MG63 (cell line): Measurements from ENCODE around the gene LRBA. TPM values are rescaled to one million over a fixed set of nuclear protein-coding genes. Genes with fewer than 3 reads are reported as not detected.
"Not testable (repeated sequence)": the region's sequence is repeated elsewhere in the genome, so short reads cannot be mapped to it uniquely, and the experiment has no call there.

Experiments used
- DNase-seq: peaks from one replicate; pipeline ENCODE4 v3.0.0-alpha.2; 2020
- H3K27me3 ChIP-seq: fragments of 250-450 bp; sonication (Bioruptor Pico); 2 replicates; pipeline ENCODE4 v1.5.1; 2020; ENCODE audit warnings: mild to moderate bottlenecking, moderate library complexity
- H3K36me3 ChIP-seq: fragments of 250-450 bp; sonication (Bioruptor Pico); 2 replicates; pipeline ENCODE4 v1.5.1; 2020; ENCODE audit warnings: mild to moderate bottlenecking, moderate library complexity
- H3K4me3 ChIP-seq: fragments of 250-450 bp; sonication (Bioruptor Pico); 2 replicates; pipeline ENCODE4 v1.5.1; 2020; ENCODE audit warnings: mild to moderate bottlenecking, moderate library complexity
- H3K9me3 ChIP-seq: fragments of 250-450 bp; sonication (Bioruptor Pico); 2 replicates; pipeline ENCODE4 v1.5.1; 2020; ENCODE audit warnings: mild to moderate bottlenecking, moderate library complexity
- total RNA-seq: library from RNA; depleted of rRNA; stranded (reverse); fragments of >200 nt; shearing (Covaris generic); gene quantifications from 2 replicates; pipeline ENCODE4 v1.2.3, GENCODE V29; 2014; ENCODE audit warnings: low replicate concordance

LRBA gene
- total RNA-seq, 1 experiment from 2014 or later = 4.7 TPM

DNA sequence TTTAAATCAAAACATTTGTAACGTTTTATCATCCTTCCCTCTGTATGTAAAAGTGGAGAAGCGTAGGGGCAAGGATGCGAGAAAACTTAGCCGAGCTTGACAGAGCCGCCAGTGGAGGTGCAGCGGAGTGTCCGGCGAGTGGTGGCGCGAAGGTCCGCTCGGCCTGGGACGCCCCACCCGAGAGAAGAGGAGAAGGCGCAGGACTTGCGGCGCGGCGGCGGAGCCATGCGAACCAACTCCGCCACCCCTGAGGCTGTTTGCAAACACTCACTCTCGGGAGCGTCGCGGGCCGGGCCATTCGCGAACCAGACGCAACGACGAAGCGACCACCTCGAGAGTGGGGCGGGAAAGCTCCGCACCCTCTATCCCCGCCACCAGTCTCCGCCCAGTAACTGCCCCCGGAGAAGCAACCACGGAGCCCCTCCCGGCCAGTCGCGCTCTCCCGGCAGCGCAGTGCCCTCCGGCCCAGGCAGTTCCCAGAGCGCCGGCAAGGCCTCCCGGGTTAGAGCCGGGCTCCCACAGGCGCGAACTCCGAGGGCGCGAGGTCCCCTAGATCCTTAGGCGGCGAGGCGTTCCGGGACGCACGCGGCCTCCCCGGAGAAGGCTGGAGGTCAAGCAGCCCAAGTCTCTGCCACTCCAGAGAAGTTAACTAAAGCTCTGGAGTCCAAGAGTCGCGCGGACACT, 435.4 kb downstream of the LRBA start:
- no peaks in the 10 kb centered on the region for H3K36me3 ChIP-seq
- H3K4me3 ChIP-seq = no peak overlapping the region
- no peaks in the 10 kb centered on the region for H3K9me3 ChIP-seq
- peaks cover 9% of the 10 kb centered on the region; the same call in 1 of the 2 replicates for H3K27me3 ChIP-seq
- DNase-seq = peak; percentile 3

DNA sequence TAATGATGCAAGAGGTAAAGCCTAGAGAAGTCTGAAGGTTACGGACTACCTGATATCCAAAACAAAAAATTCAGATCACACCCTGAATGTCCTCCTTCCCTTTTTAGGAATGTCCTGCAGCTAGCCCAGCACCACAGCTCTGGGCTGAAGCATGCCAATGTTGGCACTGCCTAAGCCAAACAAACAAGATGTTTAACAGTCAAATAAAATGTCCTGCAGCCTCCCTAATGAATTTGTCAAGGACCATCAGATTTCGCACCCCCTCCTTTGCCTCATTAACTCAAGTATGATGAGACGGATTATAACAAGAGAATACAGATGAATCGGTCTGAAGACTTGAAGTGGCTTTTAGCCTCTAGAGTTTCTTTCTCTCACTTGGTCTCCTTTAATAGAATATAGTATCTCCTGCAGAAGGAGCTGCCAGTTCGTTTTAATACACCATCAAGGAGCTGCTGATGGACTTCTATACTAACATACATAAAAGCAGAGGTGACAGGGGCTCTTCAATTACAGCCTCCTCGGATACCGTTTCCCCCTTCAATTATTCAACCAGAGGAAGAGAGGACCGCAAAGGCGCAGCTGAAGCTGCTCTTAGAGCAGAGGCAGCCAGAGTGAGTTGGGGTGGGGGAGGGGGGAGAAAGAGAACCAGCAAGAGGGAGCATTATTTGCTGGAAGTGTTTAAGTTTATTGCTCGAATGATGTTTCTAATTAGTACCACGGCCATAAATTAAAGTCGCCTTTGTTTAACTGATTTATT, 436.2 kb downstream of the LRBA start:
- peaks cover 9% of the 10 kb centered on the region; the same call in 1 of the 2 replicates for H3K27me3 ChIP-seq
- no peak overlapping the region for H3K4me3 ChIP-seq
- DNase-seq = no peak
- H3K9me3 ChIP-seq = no peaks in the 10 kb centered on the region
- no peaks in the 10 kb centered on the region for H3K36me3 ChIP-seq

DNA sequence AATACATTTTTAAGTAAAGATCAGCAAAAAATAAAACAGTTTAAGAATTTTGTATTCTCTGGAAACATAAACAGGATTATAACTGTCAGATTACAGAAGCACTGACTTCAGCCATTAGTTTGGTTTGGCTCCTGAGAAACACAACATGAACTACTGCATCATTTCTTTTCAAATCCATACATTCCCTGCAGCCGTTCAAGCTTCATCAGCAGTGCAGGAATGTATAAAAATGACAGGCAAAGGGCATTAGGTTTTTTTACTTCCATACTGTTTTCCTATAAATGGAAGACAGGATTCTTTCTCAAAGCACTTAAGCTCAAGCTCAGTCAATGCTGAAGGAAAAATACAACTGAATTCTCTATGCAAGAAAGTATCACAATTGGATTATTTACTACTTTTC, 437.3 kb downstream of the LRBA start:
- no peaks in the 10 kb centered on the region for H3K36me3 ChIP-seq
- peaks cover 7% of the 10 kb centered on the region; the same call in 1 of the 2 replicates for H3K27me3 ChIP-seq
- no peaks in the 10 kb centered on the region for H3K9me3 ChIP-seq
- no peak for DNase-seq
- H3K4me3 ChIP-seq = no peak overlapping the region

DNA sequence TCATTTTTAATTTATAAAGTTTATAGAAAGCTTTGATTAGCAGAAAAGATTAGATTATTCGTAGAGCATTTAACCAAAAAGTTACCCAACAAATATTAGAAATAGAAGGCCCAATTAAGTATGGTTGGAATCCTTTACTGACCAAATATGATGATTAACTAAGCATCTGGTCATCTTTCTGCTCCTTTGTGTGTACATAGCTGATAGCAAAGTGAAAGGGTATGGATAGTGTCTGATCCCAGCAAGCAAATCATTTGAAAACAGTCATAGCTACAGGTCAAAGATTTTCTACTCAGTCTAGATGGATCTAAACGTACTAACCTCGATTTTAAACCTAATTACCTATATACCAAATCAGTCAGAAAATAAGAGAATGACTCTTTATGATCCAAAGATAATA, 440.4 kb downstream of the LRBA start:
- Histone ChIP-seq H3K36me3 (no peaks in the 10 kb centered on the region), H3K27me3 (no peaks in the 10 kb centered on the region), H3K4me3 (no peak overlapping the region), H3K9me3 (no peaks in the 10 kb centered on the region)
- no peak for DNase-seq

DNA sequence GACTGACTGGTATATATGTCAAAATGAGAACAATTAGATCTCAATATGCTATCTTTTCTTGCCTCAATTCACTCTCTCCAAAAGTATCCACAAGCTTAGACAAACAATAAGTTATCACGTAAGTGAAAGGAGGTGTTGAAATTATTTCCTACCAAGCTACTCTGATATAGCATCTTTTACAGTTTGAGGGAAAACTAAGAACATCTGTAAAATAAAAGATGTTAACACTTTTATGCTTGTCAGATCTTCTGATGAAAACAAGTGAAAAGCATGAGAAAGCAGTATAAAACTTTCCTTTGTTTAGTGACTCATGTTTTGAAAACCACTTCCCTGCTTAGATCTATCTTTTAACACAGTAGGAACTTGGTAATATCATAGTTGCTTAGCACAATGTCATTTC, 441.6 kb downstream of the LRBA start:
- Histone ChIP-seq H3K4me3 (no peak overlapping the region), H3K9me3 (no peaks in the 10 kb centered on the region), H3K27me3 (no peaks in the 10 kb centered on the region), H3K36me3 (no peaks in the 10 kb centered on the region)
- DNase-seq = no peak

DNA sequence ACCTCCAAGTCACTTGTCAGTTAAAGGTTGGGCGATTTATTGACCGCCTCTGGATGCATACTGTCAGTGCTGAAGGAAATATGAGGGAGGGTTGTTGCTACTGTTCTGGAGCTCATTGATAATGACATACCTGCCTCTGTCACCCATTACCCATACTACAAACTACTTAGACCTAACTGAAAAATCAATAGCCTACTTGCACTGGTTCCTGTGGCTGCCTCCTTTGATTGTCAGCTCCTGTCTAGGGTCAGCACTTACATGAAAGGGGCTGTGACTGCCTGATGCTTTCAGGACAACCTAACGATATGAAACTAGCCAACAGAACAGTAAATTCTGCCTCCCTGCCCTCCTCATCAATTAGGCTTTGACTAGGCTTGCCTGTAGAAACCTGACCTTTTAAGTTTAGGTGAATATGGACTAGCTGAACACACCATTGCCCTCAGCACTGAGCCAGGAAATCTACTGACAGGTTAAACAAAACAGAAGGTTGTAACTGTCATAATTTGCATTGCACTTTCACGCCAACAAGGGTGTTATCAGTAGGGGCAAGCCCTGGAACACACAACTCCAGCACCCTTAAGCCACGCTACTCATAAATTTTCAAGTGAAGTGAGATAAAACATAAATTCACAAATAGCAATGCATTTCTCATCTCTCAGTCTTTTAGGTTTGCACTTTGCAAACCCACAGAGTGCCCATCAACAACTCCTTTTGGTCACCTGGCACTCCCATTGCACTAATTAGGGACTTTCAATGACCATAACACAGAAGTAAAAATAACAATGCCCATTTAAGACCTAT, 442.2 kb downstream of the LRBA start:
- Histone ChIP-seq H3K9me3 (no peaks in the 10 kb centered on the region), H3K36me3 (no peaks in the 10 kb centered on the region), H3K27me3 (no peaks in the 10 kb centered on the region), H3K4me3 (no peak overlapping the region)
- DNase-seq = no peak

DNA sequence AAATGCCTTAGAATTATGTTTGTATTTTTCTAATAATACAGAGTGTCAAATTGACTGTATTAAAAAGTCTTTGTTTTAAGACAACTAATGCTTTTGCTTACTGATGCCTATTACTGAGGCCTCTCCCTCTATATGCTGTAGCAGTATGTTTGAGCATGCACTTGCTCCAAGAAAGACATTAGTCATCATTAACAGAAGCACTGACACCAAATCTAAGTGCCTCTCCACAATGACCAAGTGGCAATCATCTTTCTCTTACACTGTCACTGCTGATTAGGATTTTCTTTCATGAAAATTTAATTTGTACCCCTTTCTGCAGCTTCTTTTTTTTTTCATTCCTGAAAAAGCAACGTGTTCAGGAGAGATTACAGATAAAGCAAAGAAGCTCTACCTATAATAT, 444.2 kb downstream of the LRBA start:
- no peaks in the 10 kb centered on the region for H3K36me3 ChIP-seq
- H3K9me3 ChIP-seq = no peaks in the 10 kb centered on the region
- no peaks in the 10 kb centered on the region for H3K27me3 ChIP-seq
- no peak for DNase-seq
- no peak overlapping the region for H3K4me3 ChIP-seq

DNA sequence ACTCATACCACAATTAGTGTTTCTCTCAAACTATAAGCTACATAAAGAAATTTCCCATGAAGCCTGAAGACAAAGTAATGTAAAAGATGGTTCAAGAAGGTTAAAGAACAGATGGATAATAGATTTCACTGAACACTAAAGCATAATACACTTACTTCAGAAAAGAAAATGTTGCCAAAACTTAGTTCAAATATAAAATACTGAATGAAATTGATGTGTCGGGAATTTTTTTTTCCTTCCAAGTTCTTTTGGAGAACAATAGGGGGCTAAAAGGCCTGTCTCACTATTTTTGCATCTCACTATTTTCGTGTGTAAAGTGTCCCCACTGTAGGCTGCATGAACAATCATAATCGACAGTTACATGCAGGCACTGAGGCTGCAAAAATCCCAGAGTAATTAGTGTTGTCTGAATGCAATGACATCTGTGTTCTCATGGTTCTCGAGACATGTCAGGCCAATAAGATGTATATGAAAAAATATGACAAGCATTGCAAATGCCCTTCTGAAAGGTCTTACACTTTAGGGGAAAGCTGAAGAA, 445.0 kb downstream of the LRBA start:
- no peak overlapping the region for H3K4me3 ChIP-seq
- no peaks in the 10 kb centered on the region for H3K9me3 ChIP-seq
- DNase-seq = no peak
- H3K36me3 ChIP-seq = no peaks in the 10 kb centered on the region
- no peaks in the 10 kb centered on the region for H3K27me3 ChIP-seq

DNA sequence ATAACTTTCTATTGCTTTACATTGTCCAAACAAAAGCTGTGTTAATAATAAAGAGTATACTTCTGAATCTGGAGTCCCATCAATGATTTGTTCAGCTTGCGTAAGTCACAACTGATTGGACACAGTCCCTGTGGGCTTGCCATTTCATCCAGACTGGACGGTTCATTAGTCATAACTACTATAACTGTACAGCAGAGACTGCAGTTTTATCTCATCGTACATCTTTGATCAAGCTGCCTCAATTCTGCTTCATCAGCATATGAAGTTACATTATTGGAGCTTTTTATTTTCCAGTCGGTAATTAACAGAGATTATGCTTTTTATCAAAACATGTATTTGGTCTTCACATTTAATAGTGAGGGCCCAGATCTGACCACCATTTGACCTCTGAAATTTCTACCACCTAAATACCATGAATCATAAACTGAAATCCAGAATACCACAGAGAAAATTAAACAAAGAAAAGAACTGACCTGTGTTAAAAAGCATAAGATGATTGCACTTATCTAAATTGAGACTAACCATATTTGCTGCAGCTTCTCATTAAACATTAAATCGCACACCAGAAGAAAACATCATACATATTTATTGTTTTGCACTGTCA, 445.6 kb downstream of the LRBA start:
- Histone ChIP-seq H3K4me3 (no peak overlapping the region), H3K27me3 (no peaks in the 10 kb centered on the region), H3K36me3 (no peaks in the 10 kb centered on the region), H3K9me3 (no peaks in the 10 kb centered on the region)
- no peak for DNase-seq

DNA sequence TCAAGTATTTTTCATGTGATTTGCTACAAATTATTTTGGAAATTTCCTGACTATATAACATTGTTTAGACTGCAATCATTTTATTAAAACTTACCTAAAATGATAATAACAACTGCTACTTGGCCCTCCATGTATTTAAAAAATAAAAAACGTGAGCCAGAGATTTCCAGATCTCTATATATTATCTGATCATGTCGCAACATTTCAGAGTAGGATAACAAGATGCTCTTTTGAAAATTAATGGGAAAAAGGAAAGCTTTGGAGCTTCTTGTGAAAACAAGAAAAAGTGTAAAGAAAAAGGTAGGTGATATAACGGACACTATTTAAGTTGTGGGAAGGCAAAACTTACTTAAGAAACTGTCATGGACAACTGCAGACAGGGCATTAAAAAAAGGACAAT, 448.0 kb downstream of the LRBA start:
- DNase-seq = no peak
- Histone ChIP-seq H3K4me3 (no peak overlapping the region), H3K36me3 (no peaks in the 10 kb centered on the region), H3K9me3 (no peaks in the 10 kb centered on the region), H3K27me3 (no peaks in the 10 kb centered on the region)

DNA sequence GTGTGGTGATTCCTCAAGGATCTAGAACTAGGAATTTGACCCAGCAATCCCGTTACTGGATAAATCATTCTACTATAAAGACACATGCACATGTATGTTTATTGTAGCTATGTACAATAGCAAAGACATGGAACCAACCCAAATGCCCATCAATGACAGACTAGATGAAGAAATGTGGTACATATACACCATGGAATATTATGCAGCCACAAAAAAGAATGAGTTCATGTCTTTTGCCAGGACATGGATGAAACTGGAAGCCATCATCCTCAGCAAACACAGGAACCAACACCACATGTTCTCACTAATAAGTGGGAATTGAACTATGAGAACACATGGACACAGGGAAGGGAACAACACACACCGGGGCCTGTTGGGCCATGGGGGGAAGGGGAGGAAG, 450.1 kb downstream of the LRBA start:
- not testable (repeated sequence) for DNase-seq, H3K4me3 ChIP-seq, H3K27me3 ChIP-seq, H3K9me3 ChIP-seq, H3K36me3 ChIP-seq

DNA sequence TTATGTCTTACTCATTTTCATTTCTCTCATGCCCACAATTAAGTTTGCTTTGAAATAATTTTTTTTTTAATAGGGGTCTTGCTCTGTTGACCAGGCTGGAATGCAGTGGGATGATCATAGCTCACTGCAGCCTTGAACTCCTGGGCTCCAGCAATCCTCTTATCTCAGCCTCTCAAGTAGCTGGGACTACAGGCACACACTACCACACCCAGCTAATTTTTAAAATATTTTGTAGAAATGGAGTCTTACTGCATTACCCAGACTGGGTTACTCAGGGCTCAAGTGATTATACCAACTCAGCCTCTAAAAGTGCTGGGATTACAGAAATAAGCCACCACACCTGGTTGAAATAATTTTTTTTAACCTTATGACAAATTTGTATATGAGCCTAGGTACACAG, 452.3 kb downstream of the LRBA start:
- no peaks in the 10 kb centered on the region for H3K9me3 ChIP-seq
- no peaks in the 10 kb centered on the region for H3K36me3 ChIP-seq
- no peaks in the 10 kb centered on the region for H3K27me3 ChIP-seq
- no peak for DNase-seq
- H3K4me3 ChIP-seq = no peak overlapping the region

DNA sequence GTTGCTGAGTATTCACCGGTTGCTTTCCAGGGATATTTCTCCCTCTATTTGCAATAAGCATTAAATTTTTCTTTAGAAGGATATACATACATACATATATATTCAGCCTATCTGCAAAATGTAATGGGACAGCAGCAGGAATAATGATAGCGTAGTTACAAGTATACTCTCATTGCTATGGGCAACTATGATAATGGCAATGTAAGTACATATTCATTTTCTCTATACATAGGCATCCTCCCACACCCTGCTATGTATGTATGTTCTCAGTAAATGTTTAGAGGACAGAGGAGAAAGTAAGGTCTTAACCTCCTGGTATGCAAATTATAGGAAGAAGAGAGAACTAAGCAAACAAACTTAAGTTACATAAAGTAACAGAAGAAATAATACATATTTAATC, 452.8 kb downstream of the LRBA start:
- no peaks in the 10 kb centered on the region for H3K36me3 ChIP-seq
- DNase-seq = no peak
- H3K9me3 ChIP-seq = no peaks in the 10 kb centered on the region
- no peaks in the 10 kb centered on the region for H3K27me3 ChIP-seq
- no peak overlapping the region for H3K4me3 ChIP-seq

DNA sequence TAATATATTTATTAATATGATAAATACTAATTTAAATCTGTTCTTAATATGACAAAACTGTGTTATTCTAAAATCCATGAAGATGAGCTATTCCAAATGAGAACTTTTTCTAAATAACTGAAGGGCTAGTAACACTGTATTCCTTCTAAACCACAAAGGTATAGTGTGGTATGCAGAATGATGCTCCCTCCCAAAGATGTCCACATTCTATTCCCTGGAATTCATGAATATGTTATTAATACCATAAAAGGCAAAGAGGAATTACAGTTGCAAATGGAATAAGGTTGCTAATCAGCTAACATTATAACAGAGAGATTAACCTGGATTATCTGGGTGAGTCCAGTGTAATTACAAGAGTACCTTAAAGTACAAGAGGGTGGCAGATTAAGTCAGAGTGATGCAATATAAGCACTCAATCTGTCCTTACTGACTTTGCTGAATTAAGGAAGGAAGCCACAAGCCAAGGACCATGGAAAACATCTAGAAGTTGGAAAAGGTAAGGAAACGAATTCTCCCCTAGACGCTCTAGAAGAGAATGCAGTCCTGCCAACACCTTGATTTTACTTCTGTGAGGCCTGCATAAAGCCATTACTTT, 453.8 kb downstream of the LRBA start:
- no peaks in the 10 kb centered on the region for H3K9me3 ChIP-seq
- no peaks in the 10 kb centered on the region for H3K27me3 ChIP-seq
- DNase-seq = no peak
- H3K36me3 ChIP-seq = no peaks in the 10 kb centered on the region
- H3K4me3 ChIP-seq = no peak overlapping the region

DNA sequence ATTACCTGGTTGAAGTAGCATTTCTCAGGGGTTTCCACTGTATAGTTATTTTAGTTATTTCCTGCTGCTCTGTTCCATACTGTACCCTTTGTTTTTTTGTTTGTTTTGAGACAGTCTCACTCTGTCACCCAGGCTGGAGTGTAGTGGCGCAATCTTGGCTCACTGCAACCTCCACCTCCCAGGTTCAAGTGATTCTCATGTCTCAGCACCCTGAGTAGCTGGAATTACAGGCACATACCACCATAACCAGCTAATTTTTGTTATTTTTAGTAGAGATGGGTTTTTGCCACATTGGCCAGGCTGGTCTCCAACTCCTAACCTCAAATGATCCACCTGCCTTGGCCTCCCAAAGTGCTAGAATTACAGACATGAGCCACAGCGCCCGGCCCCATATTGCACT, 457.3 kb downstream of the LRBA start:
- H3K36me3 ChIP-seq, DNase-seq, H3K4me3 ChIP-seq, H3K9me3 ChIP-seq, H3K27me3 ChIP-seq: not testable (repeated sequence)

DNA sequence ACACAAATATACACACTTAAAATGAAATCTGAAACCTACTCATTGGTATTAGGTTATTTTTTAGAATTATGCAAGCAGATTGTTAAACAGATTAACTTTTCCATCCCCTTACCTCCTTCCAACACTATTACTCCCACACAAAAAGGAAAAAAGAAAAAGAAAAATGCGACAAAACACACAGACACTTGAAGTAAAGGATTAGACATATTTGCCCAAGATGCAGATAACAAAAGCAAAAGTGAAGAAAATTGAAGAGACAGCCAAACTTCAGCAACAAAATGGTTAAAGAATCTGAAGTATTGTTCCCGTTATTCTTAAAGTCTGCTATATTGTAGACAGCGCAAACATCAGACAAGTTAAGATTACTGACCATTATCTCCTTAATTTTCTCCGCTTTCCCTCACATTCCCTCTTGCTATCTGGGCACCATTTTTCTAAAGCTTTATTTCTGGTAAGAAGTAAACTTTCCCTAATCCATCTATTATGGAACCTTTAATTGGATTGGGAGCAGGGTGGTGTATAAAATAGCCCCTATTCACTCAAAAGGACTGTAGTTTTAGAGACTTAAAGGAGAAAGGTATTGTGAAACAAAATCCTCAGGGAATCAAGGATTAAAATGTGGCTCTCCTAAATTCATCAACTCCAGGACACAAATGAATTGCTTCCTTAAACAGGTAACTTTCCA, 467.8 kb downstream of the LRBA start:
- DNase-seq = no peak
- Histone ChIP-seq H3K4me3 (no peak overlapping the region), H3K9me3 (no peaks in the 10 kb centered on the region), H3K27me3 (no peaks in the 10 kb centered on the region), H3K36me3 (no peaks in the 10 kb centered on the region)
